ENCODE measurements around the gene SLC1A4. TPM values are rescaled to one million over a fixed set of nuclear protein-coding genes. Genes with fewer than 3 reads are reported as not detected.
A peak's percentile ranks its signal among the peaks of the same experiment; 100 is the strongest.

SLC1A4 gene
- total and polyA plus RNA-seq, 10 of the 15 experiments (the other 5 are each of a cell fraction or from before 2014, with no cell fraction given) = 10.8 to 43.2 (median 27.7) TPM

DNA sequence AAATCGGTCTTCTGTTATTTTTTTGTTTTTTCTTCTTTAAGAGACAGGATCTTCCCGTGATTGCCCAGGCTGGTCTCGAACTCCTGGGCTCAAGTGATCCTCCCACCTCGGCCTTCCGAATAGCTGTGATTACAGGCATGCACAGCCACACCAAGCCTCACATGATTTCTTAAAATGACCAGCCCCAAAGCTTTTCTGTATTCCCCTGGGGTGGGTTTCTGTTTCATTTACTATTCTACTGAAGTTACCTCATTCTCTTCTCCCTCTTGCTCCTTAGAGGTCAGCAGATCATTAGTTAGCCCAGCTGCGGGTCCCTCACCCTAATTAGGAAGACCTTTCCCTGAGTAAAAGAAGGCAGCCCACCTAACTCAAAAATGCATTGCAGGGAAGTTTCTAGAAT lies 27.6 kb downstream of the SLC1A4 start (continued):
- TF ChIP-seq, protein P1, sequence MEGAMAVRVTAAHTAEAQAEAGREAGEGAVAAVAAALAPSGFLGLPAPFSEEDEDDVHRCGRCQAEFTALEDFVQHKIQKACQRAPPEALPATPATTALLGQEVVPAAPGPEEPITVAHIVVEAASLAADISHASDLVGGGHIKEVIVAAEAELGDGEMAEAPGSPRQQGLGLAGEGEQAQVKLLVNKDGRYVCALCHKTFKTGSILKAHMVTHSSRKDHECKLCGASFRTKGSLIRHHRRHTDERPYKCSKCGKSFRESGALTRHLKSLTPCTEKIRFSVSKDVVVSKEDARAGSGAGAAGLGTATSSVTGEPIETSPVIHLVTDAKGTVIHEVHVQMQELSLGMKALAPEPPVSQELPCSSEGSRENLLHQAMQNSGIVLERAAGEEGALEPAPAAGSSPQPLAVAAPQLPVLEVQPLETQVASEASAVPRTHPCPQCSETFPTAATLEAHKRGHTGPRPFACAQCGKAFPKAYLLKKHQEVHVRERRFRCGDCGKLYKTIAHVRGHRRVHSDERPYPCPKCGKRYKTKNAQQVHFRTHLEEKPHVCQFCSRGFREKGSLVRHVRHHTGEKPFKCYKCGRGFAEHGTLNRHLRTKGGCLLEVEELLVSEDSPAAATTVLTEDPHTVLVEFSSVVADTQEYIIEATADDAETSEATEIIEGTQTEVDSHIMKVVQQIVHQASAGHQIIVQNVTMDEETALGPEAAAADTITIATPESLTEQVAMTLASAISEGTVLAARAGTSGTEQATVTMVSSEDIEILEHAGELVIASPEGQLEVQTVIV (IDR thresholded peaks at IDR 0.05; ENCODE audit: borderline replicate concordance, partially characterized antibody) = no peak
- TF ChIP-seq SRF (IDR thresholded peaks at IDR 0.05; ENCODE audit: low read depth in 2 of 2, low read length in 2 of 2) (no peak), CBX5 (IDR thresholded peaks at IDR 0.05; ENCODE audit: low read depth) (no peak), BMI1 (IDR thresholded peaks at IDR 0.05; ENCODE audit: borderline replicate concordance) (no peak), IKZF1 (conservative IDR thresholded peaks at IDR 0.05) (no peak), TARDBP (IDR thresholded peaks at IDR 0.05; ENCODE audit: borderline replicate concordance) (no peak), ETV6 (conservative IDR thresholded peaks at IDR 0.05 in 1 of 2, IDR thresholded peaks at IDR 0.05 in 1 of 2; ENCODE audit: borderline replicate concordance in 1 of 2, low read depth in 1 of 2) (no peak), KAT2A (conservative IDR thresholded peaks at IDR 0.05; ENCODE audit: control insufficient read depth, low read depth, low read length) (no peak), JUNB (IDR thresholded peaks at IDR 0.05) (peak; percentile 53), YBX1 (IDR thresholded peaks at IDR 0.05) (no peak), MEF2B (IDR thresholded peaks at IDR 0.05; ENCODE audit: partially characterized antibody, poor library complexity, severe bottlenecking) (peak; percentile 92), HCFC1 (IDR thresholded peaks at IDR 0.05; ENCODE audit: low read length) (no peak), SMAD1 (IDR thresholded peaks at IDR 0.05; ENCODE audit: low read depth, partially characterized antibody) (no peak), POLR2AphosphoS2 (IDR thresholded peaks at IDR 0.05; ENCODE audit: low read depth, low read length) (no peak)
- TF ChIP-seq, protein P2, sequence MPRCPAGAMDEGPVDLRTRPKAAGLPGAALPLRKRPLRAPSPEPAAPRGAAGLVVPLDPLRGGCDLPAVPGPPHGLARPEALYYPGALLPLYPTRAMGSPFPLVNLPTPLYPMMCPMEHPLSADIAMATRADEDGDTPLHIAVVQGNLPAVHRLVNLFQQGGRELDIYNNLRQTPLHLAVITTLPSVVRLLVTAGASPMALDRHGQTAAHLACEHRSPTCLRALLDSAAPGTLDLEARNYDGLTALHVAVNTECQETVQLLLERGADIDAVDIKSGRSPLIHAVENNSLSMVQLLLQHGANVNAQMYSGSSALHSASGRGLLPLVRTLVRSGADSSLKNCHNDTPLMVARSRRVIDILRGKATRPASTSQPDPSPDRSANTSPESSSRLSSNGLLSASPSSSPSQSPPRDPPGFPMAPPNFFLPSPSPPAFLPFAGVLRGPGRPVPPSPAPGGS (IDR thresholded peaks at IDR 0.05; ENCODE audit: borderline replicate concordance, insufficient read depth, low read depth, low read length, poor library complexity, severe bottlenecking) = no peak
- TF ChIP-seq, protein P3, sequence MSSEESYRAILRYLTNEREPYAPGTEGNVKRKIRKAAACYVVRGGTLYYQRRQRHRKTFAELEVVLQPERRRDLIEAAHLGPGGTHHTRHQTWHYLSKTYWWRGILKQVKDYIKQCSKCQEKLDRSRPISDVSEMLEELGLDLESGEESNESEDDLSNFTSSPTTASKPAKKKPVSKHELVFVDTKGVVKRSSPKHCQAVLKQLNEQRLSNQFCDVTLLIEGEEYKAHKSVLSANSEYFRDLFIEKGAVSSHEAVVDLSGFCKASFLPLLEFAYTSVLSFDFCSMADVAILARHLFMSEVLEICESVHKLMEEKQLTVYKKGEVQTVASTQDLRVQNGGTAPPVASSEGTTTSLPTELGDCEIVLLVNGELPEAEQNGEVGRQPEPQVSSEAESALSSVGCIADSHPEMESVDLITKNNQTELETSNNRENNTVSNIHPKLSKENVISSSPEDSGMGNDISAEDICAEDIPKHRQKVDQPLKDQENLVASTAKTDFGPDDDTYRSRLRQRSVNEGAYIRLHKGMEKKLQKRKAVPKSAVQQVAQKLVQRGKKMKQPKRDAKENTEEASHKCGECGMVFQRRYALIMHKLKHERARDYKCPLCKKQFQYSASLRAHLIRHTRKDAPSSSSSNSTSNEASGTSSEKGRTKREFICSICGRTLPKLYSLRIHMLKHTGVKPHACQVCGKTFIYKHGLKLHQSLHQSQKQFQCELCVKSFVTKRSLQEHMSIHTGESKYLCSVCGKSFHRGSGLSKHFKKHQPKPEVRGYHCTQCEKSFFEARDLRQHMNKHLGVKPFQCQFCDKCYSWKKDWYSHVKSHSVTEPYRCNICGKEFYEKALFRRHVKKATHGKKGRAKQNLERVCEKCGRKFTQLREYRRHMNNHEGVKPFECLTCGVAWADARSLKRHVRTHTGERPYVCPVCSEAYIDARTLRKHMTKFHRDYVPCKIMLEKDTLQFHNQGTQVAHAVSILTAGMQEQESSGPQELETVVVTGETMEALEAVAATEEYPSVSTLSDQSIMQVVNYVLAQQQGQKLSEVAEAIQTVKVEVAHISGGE (CRISPR knock-in tag; IDR thresholded peaks at IDR 0.05) = no peak
- TF ChIP-seq, protein P4, sequence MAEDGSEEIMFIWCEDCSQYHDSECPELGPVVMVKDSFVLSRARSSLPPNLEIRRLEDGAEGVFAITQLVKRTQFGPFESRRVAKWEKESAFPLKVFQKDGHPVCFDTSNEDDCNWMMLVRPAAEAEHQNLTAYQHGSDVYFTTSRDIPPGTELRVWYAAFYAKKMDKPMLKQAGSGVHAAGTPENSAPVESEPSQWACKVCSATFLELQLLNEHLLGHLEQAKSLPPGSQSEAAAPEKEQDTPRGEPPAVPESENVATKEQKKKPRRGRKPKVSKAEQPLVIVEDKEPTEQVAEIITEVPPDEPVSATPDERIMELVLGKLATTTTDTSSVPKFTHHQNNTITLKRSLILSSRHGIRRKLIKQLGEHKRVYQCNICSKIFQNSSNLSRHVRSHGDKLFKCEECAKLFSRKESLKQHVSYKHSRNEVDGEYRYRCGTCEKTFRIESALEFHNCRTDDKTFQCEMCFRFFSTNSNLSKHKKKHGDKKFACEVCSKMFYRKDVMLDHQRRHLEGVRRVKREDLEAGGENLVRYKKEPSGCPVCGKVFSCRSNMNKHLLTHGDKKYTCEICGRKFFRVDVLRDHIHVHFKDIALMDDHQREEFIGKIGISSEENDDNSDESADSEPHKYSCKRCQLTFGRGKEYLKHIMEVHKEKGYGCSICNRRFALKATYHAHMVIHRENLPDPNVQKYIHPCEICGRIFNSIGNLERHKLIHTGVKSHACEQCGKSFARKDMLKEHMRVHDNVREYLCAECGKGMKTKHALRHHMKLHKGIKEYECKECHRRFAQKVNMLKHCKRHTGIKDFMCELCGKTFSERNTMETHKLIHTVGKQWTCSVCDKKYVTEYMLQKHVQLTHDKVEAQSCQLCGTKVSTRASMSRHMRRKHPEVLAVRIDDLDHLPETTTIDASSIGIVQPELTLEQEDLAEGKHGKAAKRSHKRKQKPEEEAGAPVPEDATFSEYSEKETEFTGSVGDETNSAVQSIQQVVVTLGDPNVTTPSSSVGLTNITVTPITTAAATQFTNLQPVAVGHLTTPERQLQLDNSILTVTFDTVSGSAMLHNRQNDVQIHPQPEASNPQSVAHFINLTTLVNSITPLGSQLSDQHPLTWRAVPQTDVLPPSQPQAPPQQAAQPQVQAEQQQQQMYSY (CRISPR knock-in tag; IDR thresholded peaks at IDR 0.05) = no peak

Measured in GM12878 (cell line).